ENCODE data around the gene ADGRL3. TPM values are rescaled to one million over a fixed set of nuclear protein-coding genes. Genes with fewer than 3 reads are reported as not detected.

Gene ADGRL3
- total RNA-seq, 1 donor from 2014 or later = 31.3 TPM

GRCh38 chr4:61301271-61301670, 101.1 kb downstream of the ADGRL3 start:
- no peak overlapping the region for H3K4me2 ChIP-seq (ENCODE audit: low read length)
- H2AFZ ChIP-seq (ENCODE audit: low read depth, low read length) = no peak overlapping the region
- H3K27me3 ChIP-seq (ENCODE audit: insufficient read depth, low read length) = no peaks in the 10 kb centered on the region
- no peaks in the 10 kb centered on the region for H3K9me3 Mint-ChIP-seq (ENCODE audit: unreplicated experiment)
- no peaks in the 10 kb centered on the region for H3K9me3 ChIP-seq (ENCODE audit: insufficient read depth, low read depth, low read length)
- no peak overlapping the region for H3K27ac ChIP-seq (ENCODE audit: low read depth, low read length)
- H3K27ac Mint-ChIP-seq (ENCODE audit: unreplicated experiment) = no peak overlapping the region
- H3K79me2 ChIP-seq (ENCODE audit: insufficient read depth, low read length) = no peaks in the 10 kb centered on the region
- TF ChIP-seq CTCF (IDR thresholded peaks at IDR 0.05; ENCODE audit: insufficient read depth, low read depth, low read length) = no peak
- no peak for TF ChIP-seq EZH2 (IDR thresholded peaks at IDR 0.05; ENCODE audit: insufficient read depth, low read length)
- DNase-seq (ENCODE audit: low read depth) = no peak
- no peak overlapping the region for H3K4me3 ChIP-seq (ENCODE audit: insufficient read depth, low read depth, low read length)
- no peaks in the 10 kb centered on the region for H4K20me1 ChIP-seq (ENCODE audit: insufficient read depth, low read length)
- H3K36me3 Mint-ChIP-seq (ENCODE audit: low read depth, unreplicated experiment) = no peaks in the 10 kb centered on the region
- H3K9ac ChIP-seq (ENCODE audit: low read length) = no peak overlapping the region
- H3K36me3 ChIP-seq (ENCODE audit: insufficient read depth, low read length) = no peaks in the 10 kb centered on the region
- H3K4me3 Mint-ChIP-seq (ENCODE audit: unreplicated experiment) = no peak overlapping the region
- H3K4me1 Mint-ChIP-seq (ENCODE audit: low read depth, unreplicated experiment) = peaks cover 10% of the 10 kb centered on the region
- no peaks in the 10 kb centered on the region for H3K4me1 ChIP-seq (ENCODE audit: insufficient read depth, low read length)
- no peak for FAIRE-seq
- no peaks in the 10 kb centered on the region for H3K27me3 Mint-ChIP-seq (ENCODE audit: low read depth, unreplicated experiment)

DNA sequence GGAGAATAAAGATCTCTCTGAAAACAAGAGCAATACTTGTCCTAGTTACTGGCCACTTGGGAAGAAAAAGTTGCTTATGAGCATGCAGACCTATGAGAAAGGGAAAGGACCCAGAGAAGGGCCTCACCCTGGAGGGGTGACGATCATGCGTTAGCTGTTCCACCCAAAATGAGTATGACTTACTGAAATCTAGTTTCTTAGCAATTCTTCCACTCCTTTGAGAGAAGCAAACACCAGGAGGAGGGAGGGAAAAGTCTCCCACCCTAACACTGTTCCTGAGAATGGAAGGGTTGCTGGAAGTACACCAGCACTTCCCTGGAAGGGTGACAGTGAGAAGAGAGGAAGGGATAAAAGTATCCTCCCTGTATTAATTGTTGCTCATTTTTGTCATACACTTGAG, 107.9 kb downstream of the ADGRL3 start:
- no peak overlapping the region for H3K4me3 Mint-ChIP-seq (ENCODE audit: unreplicated experiment)
- DNase-seq (ENCODE audit: low read depth) = no peak
- no peak overlapping the region for H3K4me2 ChIP-seq (ENCODE audit: low read length)
- peaks cover 14% of the 10 kb centered on the region for H3K4me1 Mint-ChIP-seq (ENCODE audit: low read depth, unreplicated experiment)
- TF ChIP-seq EZH2 (IDR thresholded peaks at IDR 0.05; ENCODE audit: insufficient read depth, low read length) = no peak
- TF ChIP-seq CTCF (IDR thresholded peaks at IDR 0.05; ENCODE audit: insufficient read depth, low read depth, low read length) = no peak
- H3K9ac ChIP-seq (ENCODE audit: low read length) = no peak overlapping the region
- no peak overlapping the region for H3K27ac ChIP-seq (ENCODE audit: low read depth, low read length)
- no peaks in the 10 kb centered on the region for H3K9me3 ChIP-seq (ENCODE audit: insufficient read depth, low read depth, low read length)
- no peaks in the 10 kb centered on the region for H3K9me3 Mint-ChIP-seq (ENCODE audit: unreplicated experiment)
- H4K20me1 ChIP-seq (ENCODE audit: insufficient read depth, low read length) = no peaks in the 10 kb centered on the region
- no peaks in the 10 kb centered on the region for H3K4me1 ChIP-seq (ENCODE audit: insufficient read depth, low read length)
- no peaks in the 10 kb centered on the region for H3K36me3 Mint-ChIP-seq (ENCODE audit: low read depth, unreplicated experiment)
- H3K36me3 ChIP-seq (ENCODE audit: insufficient read depth, low read length) = no peaks in the 10 kb centered on the region
- no peaks in the 10 kb centered on the region for H3K27me3 ChIP-seq (ENCODE audit: insufficient read depth, low read length)
- no peak overlapping the region for H2AFZ ChIP-seq (ENCODE audit: low read depth, low read length)
- H3K27ac Mint-ChIP-seq (ENCODE audit: unreplicated experiment) = no peak overlapping the region
- no peak overlapping the region for H3K4me3 ChIP-seq (ENCODE audit: insufficient read depth, low read depth, low read length)
- H3K27me3 Mint-ChIP-seq (ENCODE audit: low read depth, unreplicated experiment) = no peaks in the 10 kb centered on the region
- no peak for FAIRE-seq
- no peaks in the 10 kb centered on the region for H3K79me2 ChIP-seq (ENCODE audit: insufficient read depth, low read length)

GRCh38 chr4:61309616-61310015, 109.5 kb downstream of the ADGRL3 start:
- H3K4me3 ChIP-seq (ENCODE audit: insufficient read depth, low read depth, low read length) = no peak overlapping the region
- no peaks in the 10 kb centered on the region for H3K9me3 ChIP-seq (ENCODE audit: insufficient read depth, low read depth, low read length)
- no peaks in the 10 kb centered on the region for H3K36me3 ChIP-seq (ENCODE audit: insufficient read depth, low read length)
- no peak overlapping the region for H3K4me3 Mint-ChIP-seq (ENCODE audit: unreplicated experiment)
- no peaks in the 10 kb centered on the region for H3K9me3 Mint-ChIP-seq (ENCODE audit: unreplicated experiment)
- no peak overlapping the region for H3K4me2 ChIP-seq (ENCODE audit: low read length)
- no peak overlapping the region for H3K27ac Mint-ChIP-seq (ENCODE audit: unreplicated experiment)
- no peaks in the 10 kb centered on the region for H3K36me3 Mint-ChIP-seq (ENCODE audit: low read depth, unreplicated experiment)
- no peaks in the 10 kb centered on the region for H4K20me1 ChIP-seq (ENCODE audit: insufficient read depth, low read length)
- H3K4me1 ChIP-seq (ENCODE audit: insufficient read depth, low read length) = no peaks in the 10 kb centered on the region
- H2AFZ ChIP-seq (ENCODE audit: low read depth, low read length) = no peak overlapping the region
- no peaks in the 10 kb centered on the region for H3K79me2 ChIP-seq (ENCODE audit: insufficient read depth, low read length)
- no peak overlapping the region for H3K9ac ChIP-seq (ENCODE audit: low read length)
- peak; percentile 20 for DNase-seq (ENCODE audit: low read depth)
- no peak overlapping the region for H3K27ac ChIP-seq (ENCODE audit: low read depth, low read length)
- H3K27me3 Mint-ChIP-seq (ENCODE audit: low read depth, unreplicated experiment) = no peaks in the 10 kb centered on the region
- TF ChIP-seq CTCF (IDR thresholded peaks at IDR 0.05; ENCODE audit: insufficient read depth, low read depth, low read length) (no peak), EZH2 (IDR thresholded peaks at IDR 0.05; ENCODE audit: insufficient read depth, low read length) (no peak)
- H3K27me3 ChIP-seq (ENCODE audit: insufficient read depth, low read length) = no peaks in the 10 kb centered on the region
- FAIRE-seq = no peak
- peaks cover 11% of the 10 kb centered on the region for H3K4me1 Mint-ChIP-seq (ENCODE audit: low read depth, unreplicated experiment)
